HG03558 (cell line): ENCODE results near the gene BICD1.

Source experiments
- ATAC-seq: cut with Tn5 transposase; IDR thresholded peaks from one replicate; pipeline ENCODE4 v1.9.1; 2021; ENCODE audit warnings: moderate number of reproducible peaks; ENCODE audit not compliant: unreplicated experiment; ENCODE audit errors: extremely low read depth

The BICD1 gene

DNA sequence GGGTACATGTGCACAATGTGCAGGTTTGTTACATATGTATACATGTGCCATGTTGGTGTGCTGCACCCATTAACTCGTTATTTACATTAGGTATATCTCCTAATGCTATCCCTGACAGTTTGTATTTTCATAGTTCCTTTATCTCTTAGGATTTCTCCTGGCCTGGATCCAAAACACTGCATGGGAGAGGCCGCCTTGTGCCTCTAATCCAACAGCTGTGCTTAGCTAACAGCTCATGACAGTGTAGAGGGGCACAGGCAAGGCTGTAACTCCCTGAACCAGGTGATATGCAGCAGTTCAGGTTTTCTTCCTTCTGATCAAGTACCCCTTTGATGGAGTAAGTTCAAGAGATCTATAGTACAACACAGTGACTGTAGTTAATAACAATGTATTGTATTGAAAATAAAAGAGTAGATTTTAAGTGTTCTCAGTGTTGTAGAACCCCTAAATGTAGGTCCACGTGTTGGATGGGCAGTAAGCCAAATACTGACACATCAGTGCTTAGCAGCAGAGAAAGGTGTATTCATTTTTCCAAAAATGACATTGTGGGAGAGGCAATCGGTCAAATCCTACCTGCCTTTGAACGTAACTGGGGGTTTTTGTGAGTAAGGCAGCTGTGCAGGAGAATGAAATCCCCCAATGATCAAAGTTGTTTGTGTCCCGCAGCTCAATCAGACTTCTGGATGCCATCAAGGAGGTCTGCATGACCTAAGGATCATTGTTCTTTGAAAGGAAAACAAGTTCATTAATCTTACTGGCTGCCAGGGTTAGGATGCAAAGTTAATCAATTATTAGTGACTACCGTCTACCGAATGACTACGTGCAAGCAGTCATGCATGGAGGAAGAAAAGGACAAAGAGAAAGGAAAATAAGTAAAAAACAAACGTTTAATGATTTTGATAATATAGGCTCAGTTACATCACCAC is 203.4 kb downstream of the BICD1 start:
- no peak for ATAC-seq

DNA sequence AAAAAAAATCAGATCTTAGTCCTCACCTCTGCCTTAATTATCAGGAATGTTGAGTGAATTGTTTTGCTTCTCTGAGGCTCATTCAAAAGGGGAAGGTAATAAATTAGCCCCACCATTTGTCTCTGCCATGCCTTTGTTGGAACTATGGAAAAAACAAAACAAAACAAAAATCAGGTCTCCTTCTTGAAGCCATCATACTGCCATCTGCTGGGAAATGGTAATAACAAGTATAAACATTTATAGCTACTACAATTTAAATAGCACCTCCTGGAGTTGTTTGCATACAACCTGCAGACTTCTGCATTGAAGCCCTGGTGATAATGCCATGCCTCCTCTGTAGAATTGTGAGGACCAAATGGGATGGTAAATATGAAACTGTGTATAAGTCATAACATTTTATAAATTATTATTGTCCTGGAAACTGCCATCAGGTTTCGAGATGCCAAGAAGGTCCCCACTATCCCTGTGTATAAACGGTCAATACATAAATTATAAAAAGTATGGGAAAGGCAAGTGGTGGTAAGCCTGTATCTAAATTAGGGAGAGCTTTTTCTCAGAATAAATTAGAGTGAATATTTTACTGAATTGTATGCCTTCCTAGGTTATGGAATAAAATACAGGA is 205.5 kb downstream of the BICD1 start:
- no peak for ATAC-seq

DNA sequence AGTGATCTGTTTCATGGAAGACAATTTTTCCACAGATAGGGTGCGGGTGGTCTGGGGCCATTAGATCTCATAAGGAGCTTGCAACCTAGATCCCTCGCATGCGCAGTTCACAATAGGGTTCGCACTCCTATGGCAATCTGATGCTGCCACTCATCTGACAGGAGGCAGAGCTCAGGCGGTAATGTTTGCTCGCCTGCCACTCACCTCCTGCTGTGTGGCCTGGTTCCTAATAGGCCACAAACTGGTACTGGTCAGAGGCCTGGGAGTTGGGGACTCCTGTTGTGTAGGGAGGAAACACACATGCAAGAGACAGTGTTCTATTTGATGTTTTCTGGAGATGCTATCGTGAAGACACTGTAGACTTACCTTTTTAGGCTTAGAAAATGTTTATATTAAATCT is 215.7 kb downstream of the BICD1 start:
- no peak for ATAC-seq

DNA sequence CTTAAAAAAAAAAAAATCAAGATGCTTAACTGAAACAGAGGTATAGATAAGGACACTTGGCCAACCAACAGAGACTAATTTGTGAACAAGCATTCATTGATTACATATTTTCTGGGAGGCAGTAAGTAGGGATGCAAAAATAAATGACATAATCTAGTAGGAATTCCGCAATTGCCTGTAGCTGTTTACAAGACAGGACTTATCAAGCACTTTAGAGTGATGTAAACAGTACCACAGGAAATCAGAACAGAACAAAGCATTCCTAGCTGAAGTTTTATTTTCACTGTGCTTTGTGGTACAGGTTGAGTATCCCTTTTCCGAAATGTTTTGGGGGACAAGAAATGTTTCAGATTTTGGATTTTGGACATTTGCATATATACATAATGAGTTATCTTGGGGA is 224.5 kb downstream of the BICD1 start:
- no peak for ATAC-seq

DNA sequence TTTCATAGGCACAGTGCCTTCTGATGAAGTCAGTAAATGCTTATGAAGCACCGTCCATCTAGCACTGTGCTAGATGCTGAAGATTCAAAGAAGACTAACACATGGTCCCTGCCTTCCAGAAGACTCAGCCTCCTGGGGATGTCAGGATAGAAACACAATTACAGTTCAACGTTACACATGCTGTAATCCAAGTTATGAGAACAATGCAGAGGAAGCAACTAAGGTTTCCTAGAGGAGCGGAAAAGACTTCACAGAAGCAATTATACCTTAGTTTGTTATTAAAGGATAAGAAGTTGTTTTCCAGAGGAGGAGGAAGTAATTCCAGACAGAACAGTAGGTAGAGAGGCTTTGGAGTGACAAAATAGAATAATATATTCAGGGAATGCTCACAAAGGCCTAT is 225.8 kb downstream of the BICD1 start:
- ATAC-seq, result no peak

DNA sequence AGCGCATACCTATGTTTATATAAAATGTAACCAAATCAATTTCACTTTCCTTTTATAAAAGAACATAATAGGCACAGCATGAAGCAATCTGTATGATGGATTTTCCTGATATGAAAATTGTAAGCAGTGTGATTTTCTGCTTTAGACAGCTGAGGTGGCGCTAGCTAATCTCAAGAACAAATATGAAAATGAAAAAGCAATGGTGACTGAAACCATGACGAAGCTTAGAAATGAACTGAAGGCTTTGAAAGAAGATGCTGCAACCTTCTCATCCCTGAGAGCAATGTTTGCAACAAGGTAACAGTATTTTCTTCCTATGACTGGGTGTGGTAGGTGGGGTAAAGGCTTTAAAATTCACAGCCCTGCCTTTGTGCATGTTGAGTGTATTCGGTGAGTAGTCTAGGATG is 227.7 kb downstream of the BICD1 start:
- ATAC-seq, result no peak

DNA sequence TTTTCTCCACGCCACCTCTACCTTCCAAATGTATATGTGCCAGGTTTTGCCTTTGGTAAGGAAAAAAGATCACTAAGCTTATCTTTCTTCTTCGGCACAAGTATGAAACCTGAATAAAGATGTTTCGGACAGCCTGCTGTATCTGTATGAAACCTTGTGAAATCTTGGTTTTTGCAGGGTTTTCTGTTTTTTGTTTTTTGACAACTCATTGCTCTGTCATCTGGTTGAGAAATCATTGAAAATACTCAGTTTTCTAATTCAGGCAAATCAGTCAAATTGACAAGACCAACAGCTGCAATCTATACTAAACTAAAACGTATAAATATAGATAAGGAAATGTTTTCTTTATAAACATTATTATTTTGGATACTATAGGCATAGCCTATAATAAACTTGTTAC is 229.6 kb downstream of the BICD1 start:
- ATAC-seq, result no peak

DNA sequence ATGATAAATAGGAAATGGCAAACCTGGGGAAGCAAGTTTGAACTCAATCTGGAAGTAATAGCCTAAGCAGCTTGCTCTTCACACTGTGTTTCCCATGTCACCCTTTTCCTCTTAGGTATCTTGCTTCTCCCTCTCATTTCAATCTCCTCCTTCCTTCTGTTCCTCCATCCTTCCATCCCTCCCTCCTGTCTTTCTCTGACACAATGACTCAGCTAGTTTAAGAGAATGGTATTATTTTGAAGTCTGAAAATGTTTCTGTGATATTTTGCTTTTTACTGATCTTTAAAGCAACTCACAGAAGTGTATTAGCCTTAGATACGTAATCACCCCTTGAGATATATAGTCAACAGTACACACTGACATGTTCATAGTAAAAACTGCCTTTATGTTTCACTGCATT is 236.8 kb downstream of the BICD1 start:
- no peak for ATAC-seq

DNA sequence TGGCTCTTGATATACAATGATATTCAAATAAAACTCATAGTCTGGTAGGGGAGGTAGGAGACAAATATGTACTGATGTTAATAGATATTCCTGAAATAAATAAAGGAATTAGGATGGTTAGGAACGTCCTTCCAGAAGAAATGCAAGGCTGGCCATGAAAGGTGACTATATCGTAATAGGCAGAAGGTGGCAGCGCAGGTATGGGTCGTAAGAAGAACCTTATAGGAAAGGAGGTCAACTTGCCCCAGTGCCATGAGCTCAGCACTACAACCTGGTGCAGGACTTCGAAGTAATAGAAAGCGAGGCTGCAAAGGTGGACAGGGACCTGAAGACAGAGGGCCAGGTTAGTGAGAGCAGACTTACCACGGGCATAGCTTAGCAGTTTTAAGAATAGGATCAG is 237.4 kb downstream of the BICD1 start:
- no peak for ATAC-seq

DNA sequence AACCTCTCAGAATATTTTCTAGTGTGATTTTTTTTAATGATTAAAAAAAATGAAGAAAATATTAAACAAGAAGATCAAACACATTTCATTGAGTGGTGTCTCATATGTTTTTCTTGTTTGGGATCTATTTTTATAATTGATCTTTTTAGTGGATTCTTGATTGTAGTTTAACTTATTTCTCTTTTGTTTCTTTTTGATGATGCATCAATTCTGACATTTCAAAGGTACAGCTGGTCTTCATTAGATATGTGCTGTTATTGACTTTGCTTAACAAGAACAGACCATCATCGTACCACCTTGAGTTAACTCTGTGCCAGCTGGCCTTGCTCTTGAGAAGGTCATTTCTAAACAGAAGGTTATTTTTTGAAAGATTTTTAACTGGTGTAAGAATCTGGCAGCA is 246.9 kb downstream of the BICD1 start:
- no peak for ATAC-seq

DNA sequence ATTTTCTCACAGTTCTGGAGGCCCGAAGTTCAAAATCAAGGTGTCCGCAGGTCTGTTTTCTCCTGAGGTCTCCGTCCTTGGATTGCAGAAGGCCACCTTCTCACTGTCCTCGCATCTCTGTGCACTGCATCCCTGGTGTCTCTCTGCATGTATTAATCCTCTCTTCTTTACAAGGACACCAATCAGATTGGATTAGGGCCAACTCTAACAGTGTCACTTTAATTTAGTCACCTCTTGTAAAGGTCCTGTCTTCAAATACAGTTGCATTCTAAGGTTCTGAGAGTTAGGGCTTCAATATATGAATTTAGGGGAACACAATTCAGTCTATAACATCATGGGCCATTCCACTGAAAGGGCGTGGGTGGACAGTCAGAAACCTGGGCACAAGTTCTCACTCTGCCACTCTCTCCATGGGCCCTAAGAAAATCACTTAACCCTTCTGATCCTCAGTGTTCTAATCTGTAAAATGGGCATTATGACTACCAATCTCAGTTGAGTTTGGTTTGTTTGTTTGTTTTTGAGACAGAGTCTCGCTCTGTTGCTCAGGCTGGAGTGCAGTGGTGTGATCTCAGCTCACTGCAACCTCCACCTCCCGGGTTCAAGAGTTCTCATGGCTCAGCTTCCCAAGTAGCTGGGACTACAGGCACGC is 251.1 kb downstream of the BICD1 start:
- no peak for ATAC-seq

DNA sequence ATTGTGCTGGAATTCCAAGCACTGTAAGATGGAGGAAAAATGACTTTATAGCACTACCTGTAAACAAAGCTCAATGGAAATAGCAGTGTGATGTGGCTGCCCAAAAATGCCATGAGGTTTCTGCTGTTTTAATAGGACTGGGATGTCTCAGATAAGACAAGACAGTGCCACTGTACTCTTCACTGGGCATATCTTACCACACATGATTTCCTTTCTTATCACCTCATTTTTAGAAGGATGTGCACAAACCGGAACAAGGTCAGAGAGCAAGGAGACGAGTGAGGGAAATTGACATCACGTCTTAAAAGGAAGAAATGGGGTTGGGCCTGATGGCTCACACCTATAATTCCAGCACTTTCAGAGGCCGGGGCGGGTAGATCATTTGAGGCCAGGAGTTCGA is 254.3 kb downstream of the BICD1 start:
- no peak for ATAC-seq

DNA sequence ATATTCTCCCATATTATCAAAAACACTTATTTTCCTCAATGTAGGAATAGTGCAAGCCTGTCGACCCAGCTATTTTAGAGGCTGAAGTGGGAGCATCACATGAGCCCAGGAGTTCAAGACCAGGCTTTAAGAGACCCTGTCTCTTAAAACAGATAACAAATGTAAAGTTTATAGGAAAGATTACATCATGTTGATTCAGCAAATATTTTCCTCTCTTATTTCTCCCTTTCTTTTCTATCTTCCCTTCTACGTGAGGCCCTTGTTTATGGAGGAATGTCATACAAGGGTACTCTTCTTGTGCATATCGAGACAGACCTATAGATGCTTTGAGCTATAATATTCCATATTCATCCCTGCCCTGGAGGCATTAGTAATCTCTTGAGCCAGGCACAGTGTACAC is 256.2 kb downstream of the BICD1 start:
- ATAC-seq, result no peak

DNA sequence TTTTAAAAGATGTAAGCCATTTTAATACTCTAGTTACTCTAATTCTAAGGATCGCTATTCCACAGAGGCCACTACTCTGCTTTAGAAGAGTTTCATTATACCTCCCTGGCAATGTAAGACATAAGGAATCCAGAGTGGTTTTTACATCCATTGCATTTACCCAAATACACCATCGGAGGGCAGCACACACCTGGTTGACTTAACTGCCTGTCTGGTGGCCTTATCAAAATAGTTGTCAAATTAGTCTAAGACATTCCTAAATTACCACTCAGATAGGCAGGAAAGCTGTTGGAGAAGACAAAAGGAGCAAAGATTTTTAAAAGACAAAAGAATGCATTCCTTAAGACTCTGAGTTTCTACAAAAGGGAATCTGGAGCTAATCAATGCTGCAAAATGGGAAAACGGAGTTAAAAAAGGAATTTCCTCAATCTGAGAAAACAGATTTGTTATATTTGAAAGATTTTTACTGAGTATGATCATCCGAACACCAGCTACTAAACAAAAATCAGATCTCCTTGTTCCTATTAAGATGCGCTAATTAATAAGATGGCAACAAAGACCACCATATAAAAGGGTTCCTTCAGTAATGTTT is 258.9 kb downstream of the BICD1 start:
- ATAC-seq, result peak; percentile 62

DNA sequence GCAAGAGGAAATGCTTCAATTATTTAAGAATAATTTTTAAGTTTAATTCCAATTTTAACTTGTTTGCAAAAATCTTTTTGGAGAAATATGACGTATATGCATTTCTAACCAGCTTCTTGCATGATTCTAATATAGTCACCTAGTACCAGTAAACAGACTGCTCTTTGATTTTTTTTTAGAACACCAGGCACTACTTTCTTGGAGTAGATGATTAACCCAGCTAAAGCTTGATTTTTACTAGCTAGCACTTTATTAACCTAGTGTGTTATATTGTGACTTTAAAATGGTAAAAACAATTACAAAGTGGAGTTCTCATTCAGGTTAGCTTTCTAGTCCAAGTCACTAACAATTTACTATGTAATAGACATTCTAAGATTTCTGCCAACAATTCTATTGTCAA is 260.1 kb downstream of the BICD1 start:
- ATAC-seq, result no peak

DNA sequence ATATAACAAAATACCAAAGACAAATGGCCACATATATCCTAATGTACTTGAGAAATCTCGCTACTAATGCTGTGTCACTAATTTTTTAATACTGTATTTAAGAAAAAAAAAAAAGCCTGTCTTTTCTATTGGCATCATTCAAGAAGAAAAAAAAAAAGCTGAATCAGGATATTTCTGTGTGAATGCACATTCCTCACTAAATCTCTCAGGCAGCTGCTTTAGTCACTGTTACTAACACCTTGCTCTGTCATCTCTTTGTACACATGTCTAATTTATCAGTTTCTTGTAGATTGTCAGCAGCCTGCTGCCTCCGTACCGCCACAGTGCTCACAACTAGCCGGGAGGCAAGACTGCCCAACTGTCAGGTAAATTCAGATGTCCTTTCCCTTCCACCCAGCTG is 260.7 kb downstream of the BICD1 start:
- ATAC-seq, result no peak

DNA sequence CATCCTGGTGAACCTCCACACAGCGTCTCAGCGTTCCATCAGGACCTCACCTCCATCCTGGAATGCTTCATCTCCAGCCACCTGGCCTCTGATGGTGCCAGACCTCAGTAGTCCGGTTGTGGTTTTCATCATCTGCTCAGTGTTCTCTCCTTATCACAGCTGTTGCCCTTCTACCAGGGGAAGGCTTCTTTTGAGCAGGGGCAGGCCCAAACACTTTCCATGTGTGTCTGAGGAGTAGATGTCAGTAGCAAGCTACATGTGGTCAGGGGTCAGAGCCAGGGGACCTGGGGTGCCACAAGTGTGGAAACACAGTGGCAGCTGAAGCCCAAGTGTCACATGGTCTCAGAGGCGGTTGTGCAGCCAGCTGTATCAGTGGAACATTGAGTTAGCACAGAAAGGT is 262.6 kb downstream of the BICD1 start:
- no peak for ATAC-seq

DNA sequence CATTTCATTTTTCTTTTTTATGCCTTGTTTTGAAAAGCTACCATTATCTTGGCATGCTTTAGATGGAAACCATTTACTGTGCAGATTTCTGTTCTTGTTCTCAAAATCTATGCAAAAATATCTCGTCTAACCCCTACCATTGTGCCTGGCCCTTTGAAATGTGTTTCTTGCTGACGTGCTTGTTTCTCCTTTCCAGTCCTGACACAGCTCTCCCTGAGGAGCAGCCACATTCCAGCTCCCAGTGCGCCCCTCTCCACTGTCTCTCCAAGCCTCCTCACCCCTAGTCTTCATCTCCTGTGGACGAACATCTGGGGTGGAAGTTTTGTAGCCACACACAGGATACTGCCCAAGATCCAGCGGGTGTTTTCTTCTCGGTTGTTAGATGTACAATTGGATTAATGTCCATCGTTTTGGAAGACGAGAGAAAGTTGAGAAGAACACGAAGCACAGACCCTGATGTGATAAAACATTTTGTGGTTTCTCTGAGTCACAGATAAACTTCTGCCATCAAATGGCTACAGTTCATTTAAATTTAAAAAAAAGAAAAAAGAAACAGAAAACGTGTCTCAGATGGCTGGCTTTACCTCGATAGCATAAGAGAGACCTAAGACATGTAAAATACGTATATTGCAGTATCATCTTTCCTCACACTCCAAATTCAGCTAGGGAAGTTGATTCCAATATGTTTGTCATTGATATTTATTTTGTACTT is 270.9 kb downstream of the BICD1 start:
- no peak for ATAC-seq

DNA sequence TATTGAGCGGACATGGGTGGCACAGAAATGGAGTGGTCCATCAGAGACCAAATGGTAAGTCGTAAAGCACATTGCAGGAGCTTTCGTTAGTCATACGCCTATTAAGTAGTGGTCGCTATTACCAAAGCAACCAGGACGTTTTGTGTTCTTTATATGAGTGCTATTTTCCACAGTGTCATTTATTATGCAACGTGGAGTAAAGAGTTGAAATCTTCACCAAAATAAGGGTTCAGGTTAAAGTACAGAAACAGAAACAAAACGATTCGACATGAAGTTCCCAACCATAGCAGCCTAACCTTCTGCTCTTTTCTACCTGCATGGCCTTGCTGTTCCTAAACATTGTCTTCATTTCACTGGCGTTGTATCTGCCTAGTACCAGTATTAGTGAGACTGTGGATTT is 272.6 kb downstream of the BICD1 start:
- no peak for ATAC-seq

DNA sequence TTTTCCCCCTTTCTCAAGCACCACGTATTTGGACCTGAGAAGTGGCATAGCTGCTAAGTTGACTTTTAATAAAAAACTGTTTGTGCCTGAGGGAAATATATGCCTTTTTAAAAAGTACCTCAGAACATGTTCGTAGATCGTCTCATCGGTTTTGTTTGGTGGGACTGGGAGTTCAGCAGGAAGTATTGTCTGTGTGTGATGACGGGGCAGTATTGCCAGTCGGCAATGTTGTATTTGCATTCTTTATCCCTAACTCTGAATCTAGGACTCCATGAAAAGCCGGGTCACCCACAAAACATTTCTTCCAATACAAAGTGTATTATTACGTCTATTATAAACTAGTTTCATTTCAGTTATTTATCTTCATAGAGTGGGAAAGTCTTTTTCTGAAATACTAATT is 273.0 kb downstream of the BICD1 start:
- ATAC-seq, result no peak
